ENCODE data around the gene CLEC2D. TPM values are rescaled to one million over a fixed set of nuclear protein-coding genes. Genes with fewer than 3 reads are reported as not detected.
"Not testable (repeated sequence)": the region's sequence is repeated elsewhere in the genome, so short reads cannot be mapped to it uniquely, and the experiment has no call there.

CLEC2D gene
- total and polyA plus RNA-seq, 9 donors: 3.9 to 11.4 (median 6.1) TPM

DNA sequence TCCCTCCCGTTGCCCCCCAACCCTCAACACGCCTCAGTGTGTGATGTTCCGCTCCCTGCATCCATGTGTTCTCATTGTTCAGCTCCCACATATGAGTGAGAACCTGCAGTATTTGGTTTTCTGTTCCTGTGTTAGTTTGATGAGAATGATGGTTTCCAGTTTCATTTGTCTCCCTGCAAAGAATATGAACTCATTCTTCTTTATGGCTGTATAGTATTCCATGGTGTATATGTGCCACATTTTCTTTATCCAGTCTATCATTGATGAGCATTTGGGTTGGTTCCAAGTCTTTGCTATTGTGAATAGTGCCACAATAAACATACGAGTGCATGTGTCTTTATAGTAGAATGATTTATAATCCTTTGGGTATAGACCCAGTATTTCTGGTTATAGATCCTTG lies 13.0 kb downstream of the CLEC2D start:
- not testable (repeated sequence) for H3K27me3 ChIP-seq (ENCODE audit: control insufficient read depth, insufficient read depth, low read length); H3K36me3 ChIP-seq (ENCODE audit: control insufficient read depth, insufficient read depth, low read length); H3K4me3 ChIP-seq (ENCODE audit: low read length); H3K4me1 ChIP-seq (ENCODE audit: control insufficient read depth, insufficient read depth, low read length); H3K27ac ChIP-seq (ENCODE audit: low read length); DNase-seq; H3K9me3 ChIP-seq (replicated peaks; ENCODE audit: control insufficient read depth, low read depth, low read length)
- WGBS (ENCODE audit: insufficient coverage): no CpG with 5 or more reads among the region's 4 CpGs

DNA sequence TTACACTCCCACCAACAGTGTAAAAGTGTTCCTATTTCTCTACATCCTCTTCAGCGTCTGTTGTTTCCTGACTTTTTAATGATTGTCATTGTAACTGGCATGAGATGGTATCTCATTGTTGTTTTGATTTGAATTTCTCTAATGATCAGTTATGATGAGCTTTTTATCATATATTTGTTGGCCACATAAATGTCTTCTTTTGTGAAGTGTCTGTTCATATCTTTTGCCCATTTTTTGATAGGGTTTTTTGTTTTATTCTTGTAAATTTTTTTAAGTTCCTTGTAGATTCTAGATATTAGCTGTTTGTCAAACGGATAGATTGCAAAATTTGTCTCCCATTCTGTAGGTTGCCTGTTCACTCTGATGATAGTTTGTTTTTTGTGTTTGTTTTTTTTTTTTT lies 13.4 kb downstream of the CLEC2D start:
- H3K36me3 ChIP-seq (ENCODE audit: control insufficient read depth, insufficient read depth, low read length); H3K4me3 ChIP-seq (ENCODE audit: low read length); H3K27me3 ChIP-seq (ENCODE audit: control insufficient read depth, insufficient read depth, low read length); DNase-seq; H3K9me3 ChIP-seq (replicated peaks; ENCODE audit: control insufficient read depth, low read depth, low read length); H3K27ac ChIP-seq (ENCODE audit: low read length); H3K4me1 ChIP-seq (ENCODE audit: control insufficient read depth, insufficient read depth, low read length): not testable (repeated sequence)
- WGBS (ENCODE audit: insufficient coverage): no CpG with 5 or more reads among the region's 2 CpGs

DNA sequence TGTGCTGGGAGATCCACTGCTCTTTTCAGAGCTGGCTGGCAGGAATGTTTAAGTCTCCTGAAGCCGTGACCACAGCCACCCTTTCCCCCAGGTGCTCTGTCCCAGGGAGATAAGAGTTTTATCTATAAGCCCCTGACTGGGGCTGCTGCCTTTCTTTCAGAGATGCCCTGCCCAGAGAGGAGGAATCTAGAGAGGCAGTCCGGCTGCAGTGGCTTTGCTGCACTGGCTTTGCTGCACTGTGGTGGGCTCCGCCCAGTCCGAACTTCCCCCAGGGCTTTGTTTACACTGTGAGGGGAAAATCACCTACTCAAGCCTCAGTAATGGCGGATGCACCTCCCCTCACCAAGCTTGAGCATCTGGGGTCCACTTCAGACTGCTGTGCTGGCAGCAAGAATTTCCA lies 15.9 kb downstream of the CLEC2D start:
- DNase-seq; H3K9me3 ChIP-seq (replicated peaks; ENCODE audit: control insufficient read depth, low read depth, low read length); H3K27ac ChIP-seq (ENCODE audit: low read length); H3K4me3 ChIP-seq (ENCODE audit: low read length); H3K4me1 ChIP-seq (ENCODE audit: control insufficient read depth, insufficient read depth, low read length); H3K27me3 ChIP-seq (ENCODE audit: control insufficient read depth, insufficient read depth, low read length): not testable (repeated sequence)
- H3K36me3 ChIP-seq (ENCODE audit: control insufficient read depth, insufficient read depth, low read length): peaks cover 12% of the 10 kb centered on the region
- WGBS (ENCODE audit: insufficient coverage): 60% methylated on average over 1 of the region's 5 CpGs

DNA sequence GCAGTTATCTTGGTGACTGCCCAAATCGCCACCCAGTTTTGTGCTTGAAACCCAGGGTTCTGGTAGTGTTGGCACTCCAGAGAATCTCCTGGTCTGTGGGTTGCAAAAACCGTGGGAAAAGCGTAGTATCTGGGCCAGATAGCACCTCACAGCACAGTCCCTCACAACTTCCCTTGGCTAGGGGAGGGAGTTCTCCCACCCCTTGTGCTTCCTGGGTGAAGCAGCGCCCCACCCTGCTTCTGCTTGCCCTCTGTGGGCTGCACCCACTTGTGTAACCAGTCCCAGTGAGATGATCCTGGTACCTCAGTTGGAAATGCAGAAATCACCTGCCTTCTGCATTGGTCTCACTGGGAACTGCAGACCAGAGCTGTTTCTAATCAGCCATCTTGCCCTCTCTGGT lies 16.4 kb downstream of the CLEC2D start:
- no peaks in the 10 kb centered on the region for H3K4me1 ChIP-seq (ENCODE audit: control insufficient read depth, insufficient read depth, low read length)
- H3K9me3 ChIP-seq (replicated peaks; ENCODE audit: control insufficient read depth, low read depth, low read length): no peaks in the 10 kb centered on the region
- H3K36me3 ChIP-seq (ENCODE audit: control insufficient read depth, insufficient read depth, low read length): peaks cover 12% of the 10 kb centered on the region
- no peak overlapping the region for H3K4me3 ChIP-seq (ENCODE audit: low read length)
- no peak overlapping the region for H3K27ac ChIP-seq (ENCODE audit: low read length)
- no peaks in the 10 kb centered on the region for H3K27me3 ChIP-seq (ENCODE audit: control insufficient read depth, insufficient read depth, low read length)
- 94% methylated on average over 2 of the region's 4 CpGs for WGBS (ENCODE audit: insufficient coverage)
- DNase-seq: no peak

DNA sequence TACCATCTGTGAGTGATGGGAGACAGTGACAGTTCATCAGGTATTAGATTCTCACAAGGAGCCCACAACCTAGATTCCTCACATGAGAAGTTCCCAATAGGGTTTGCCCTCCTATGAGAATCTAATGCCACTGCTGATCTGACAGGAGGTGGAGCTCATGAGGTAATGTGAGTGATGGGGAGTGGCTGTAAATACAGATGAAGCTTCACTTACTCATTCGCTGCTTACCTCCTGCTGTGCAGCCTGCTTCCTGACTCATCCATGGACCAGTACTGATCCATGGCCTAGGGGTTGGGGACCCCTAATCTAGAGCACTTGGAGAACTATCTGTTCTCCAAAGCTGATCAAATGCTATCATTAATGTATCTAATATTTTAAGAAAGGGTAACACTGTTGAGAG lies 17.7 kb downstream of the CLEC2D start:
- no peaks in the 10 kb centered on the region for H3K9me3 ChIP-seq (replicated peaks; ENCODE audit: control insufficient read depth, low read depth, low read length)
- no peaks in the 10 kb centered on the region for H3K27me3 ChIP-seq (ENCODE audit: control insufficient read depth, insufficient read depth, low read length)
- H3K4me3 ChIP-seq (ENCODE audit: low read length): no peak overlapping the region
- H3K4me1 ChIP-seq (ENCODE audit: control insufficient read depth, insufficient read depth, low read length): no peaks in the 10 kb centered on the region
- 67% methylated on average over 1 of the region's 1 CpG for WGBS (ENCODE audit: insufficient coverage)
- no peak for DNase-seq
- H3K27ac ChIP-seq (ENCODE audit: low read length): no peak overlapping the region
- peaks cover 12% of the 10 kb centered on the region for H3K36me3 ChIP-seq (ENCODE audit: control insufficient read depth, insufficient read depth, low read length)

DNA sequence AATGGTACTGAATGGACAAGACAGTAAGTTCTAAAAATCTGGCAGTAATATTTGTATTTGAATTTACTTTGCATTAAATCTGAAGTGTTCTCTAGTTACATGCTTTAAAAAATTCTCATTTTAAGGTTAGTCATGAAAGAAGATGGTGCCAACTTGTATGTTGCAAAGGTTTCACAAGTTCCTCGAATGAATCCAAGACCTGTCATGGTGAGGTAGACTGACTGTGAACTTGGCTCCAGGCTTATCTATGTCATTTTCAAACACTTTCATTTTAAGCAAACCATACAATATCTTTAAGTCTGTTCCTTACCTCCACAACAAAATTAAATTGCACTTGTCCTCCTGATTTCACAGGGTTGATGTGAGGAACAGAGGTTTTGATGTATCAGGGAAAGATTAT lies 23.4 kb downstream of the CLEC2D start:
- H3K4me3 ChIP-seq (ENCODE audit: low read length): no peak overlapping the region
- peaks cover 2% of the 10 kb centered on the region for H3K9me3 ChIP-seq (replicated peaks; ENCODE audit: control insufficient read depth, low read depth, low read length)
- no peak for DNase-seq
- H3K27ac ChIP-seq (ENCODE audit: low read length): no peak overlapping the region
- peaks cover 16% of the 10 kb centered on the region for H3K36me3 ChIP-seq (ENCODE audit: control insufficient read depth, insufficient read depth, low read length)
- whole genome bisulfite sequencing (ENCODE audit: insufficient coverage): no CpG with 5 or more reads among the region's 1 CpG
- no peaks in the 10 kb centered on the region for H3K4me1 ChIP-seq (ENCODE audit: control insufficient read depth, insufficient read depth, low read length)
- H3K27me3 ChIP-seq (ENCODE audit: control insufficient read depth, insufficient read depth, low read length): no peaks in the 10 kb centered on the region

DNA sequence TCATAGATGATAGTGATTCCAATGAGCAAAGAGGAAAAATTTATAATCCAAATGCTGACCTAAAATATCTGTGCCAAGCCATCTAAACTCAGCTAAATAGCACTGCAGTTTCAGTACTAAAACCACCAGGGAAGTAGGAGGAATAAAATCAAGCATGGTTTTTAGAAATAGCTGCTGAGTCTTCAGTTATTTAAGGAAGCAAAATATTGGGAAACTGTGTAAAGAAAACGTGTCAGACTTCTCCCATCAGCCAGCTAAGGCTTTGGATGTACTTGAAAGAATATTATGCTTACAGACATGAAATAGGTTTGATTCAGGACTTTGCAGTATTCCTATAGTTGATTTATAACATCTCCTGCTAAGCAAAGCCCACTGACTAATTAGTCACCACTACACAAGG lies 24.7 kb downstream of the CLEC2D start:
- Histone ChIP-seq H3K4me1 (ENCODE audit: control insufficient read depth, insufficient read depth, low read length) (no peaks in the 10 kb centered on the region), H3K9me3 (replicated peaks; ENCODE audit: control insufficient read depth, low read depth, low read length) (peaks cover 2% of the 10 kb centered on the region), H3K4me3 (ENCODE audit: low read length) (no peak overlapping the region), H3K27ac (ENCODE audit: low read length) (no peak overlapping the region), H3K36me3 (ENCODE audit: control insufficient read depth, insufficient read depth, low read length) (peaks cover 8% of the 10 kb centered on the region), H3K27me3 (ENCODE audit: control insufficient read depth, insufficient read depth, low read length) (no peaks in the 10 kb centered on the region)
- WGBS (ENCODE audit: insufficient coverage): no CpG with 5 or more reads among the region's 1 CpG
- DNase-seq: peak; percentile 37

DNA sequence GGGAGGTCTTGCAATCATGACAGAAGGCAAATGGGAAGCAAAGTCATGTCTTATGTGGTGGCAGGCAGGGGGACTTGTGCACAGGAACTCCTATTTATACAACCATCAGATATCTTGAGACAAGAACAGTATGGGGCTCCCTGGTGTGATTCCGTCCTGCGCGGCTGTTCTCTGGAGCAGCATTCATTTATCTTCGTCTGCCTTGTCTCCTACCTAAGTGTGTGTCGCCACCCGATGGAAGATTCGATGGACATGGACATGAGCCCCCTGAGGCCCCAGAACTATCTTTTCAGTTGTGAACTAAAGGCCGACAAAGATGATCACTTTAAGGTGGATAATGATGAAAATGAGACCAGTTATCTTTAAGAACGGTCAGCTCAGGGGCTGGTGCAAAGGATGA lies 25.6 kb downstream of the CLEC2D start:
- DNase-seq; H3K4me1 ChIP-seq (ENCODE audit: control insufficient read depth, insufficient read depth, low read length); H3K4me3 ChIP-seq (ENCODE audit: low read length); H3K36me3 ChIP-seq (ENCODE audit: control insufficient read depth, insufficient read depth, low read length); H3K27ac ChIP-seq (ENCODE audit: low read length); H3K9me3 ChIP-seq (replicated peaks; ENCODE audit: control insufficient read depth, low read depth, low read length); H3K27me3 ChIP-seq (ENCODE audit: control insufficient read depth, insufficient read depth, low read length): not testable (repeated sequence)
- WGBS (ENCODE audit: insufficient coverage): 97% methylated on average over 9 of the region's 9 CpGs

DNA sequence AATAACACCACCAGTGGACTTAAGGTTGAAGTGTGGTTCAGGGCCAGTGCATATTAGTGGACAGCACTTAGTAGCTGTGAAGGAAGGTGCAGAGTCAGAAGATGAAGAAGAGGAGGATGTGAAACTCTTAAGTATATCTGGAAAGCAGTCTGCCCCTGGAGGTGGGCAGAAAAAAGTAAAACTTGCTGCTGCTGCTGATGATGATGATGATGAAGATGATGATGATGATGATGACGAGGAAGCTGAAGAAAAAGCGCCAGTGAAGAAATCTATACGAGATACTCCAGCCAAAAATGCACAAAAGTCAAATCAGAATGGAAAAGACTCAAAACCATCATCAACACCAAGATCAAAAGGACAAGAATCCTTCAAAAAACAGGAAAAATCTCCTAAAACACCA lies 26.1 kb downstream of the CLEC2D start:
- no CpG with 5 or more reads among the region's 3 CpGs for WGBS (ENCODE audit: insufficient coverage)
- not testable (repeated sequence) for H3K36me3 ChIP-seq (ENCODE audit: control insufficient read depth, insufficient read depth, low read length); H3K4me1 ChIP-seq (ENCODE audit: control insufficient read depth, insufficient read depth, low read length)

DNA sequence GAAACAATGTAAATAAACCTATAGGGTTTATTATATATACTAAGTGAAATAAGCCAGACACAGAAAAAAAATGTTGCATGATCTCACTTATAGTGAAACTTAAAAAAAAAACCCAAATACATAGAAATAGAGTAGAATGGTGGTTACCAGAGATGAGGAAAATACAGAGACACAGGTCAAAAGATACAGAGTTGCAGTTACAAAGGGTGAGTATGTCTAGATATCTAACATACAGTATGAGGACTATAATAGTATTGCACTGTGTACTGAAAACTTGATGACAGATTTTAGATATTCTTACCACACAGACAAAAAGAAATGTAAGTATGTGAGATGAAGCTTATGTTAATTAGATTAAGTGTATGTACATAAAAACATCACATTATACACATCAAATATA lies 28.1 kb downstream of the CLEC2D start:
- peaks cover 2% of the 10 kb centered on the region for H3K9me3 ChIP-seq (replicated peaks; ENCODE audit: control insufficient read depth, low read depth, low read length)
- peaks cover 8% of the 10 kb centered on the region for H3K36me3 ChIP-seq (ENCODE audit: control insufficient read depth, insufficient read depth, low read length)
- H3K4me3 ChIP-seq (ENCODE audit: low read length): no peak overlapping the region
- no peaks in the 10 kb centered on the region for H3K27me3 ChIP-seq (ENCODE audit: control insufficient read depth, insufficient read depth, low read length)
- no peak for DNase-seq
- H3K27ac ChIP-seq (ENCODE audit: low read length): no peak overlapping the region
- no peaks in the 10 kb centered on the region for H3K4me1 ChIP-seq (ENCODE audit: control insufficient read depth, insufficient read depth, low read length)

More for the DNA sequence above, 26.1 kb downstream of the CLEC2D start:
- H3K27ac ChIP-seq (ENCODE audit: low read length); H3K9me3 ChIP-seq (replicated peaks; ENCODE audit: control insufficient read depth, low read depth, low read length); DNase-seq; H3K27me3 ChIP-seq (ENCODE audit: control insufficient read depth, insufficient read depth, low read length); H3K4me3 ChIP-seq (ENCODE audit: low read length): not testable (repeated sequence)

DNA sequence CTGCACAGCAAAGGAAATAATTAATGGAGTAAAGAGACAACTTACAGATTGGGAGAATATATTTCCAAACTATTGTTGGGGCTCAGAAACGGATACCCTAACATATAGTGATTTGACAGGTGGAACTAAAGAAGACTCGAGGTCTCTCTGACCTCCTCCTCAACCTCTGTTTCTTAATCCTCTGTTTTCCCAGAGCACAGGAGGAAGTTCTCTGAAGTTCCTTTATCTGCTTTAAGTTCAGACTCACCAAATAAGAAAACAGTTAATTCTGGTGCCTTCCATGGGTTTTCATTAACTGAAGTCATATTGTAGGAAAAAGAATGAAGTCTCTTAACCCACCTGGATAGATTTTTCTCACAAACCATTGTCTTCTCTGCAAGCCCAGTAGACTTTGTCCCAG lies 29.2 kb downstream of the CLEC2D start:
- H3K4me1 ChIP-seq (ENCODE audit: control insufficient read depth, insufficient read depth, low read length): no peaks in the 10 kb centered on the region
- H3K9me3 ChIP-seq (replicated peaks; ENCODE audit: control insufficient read depth, low read depth, low read length): peaks cover 2% of the 10 kb centered on the region
- peaks cover 6% of the 10 kb centered on the region for H3K36me3 ChIP-seq (ENCODE audit: control insufficient read depth, insufficient read depth, low read length)
- no peak for DNase-seq
- no CpG with 5 or more reads among the region's 2 CpGs for WGBS (ENCODE audit: insufficient coverage)
- H3K27ac ChIP-seq (ENCODE audit: low read length): no peak overlapping the region
- H3K27me3 ChIP-seq (ENCODE audit: control insufficient read depth, insufficient read depth, low read length): no peaks in the 10 kb centered on the region
- no peak overlapping the region for H3K4me3 ChIP-seq (ENCODE audit: low read length)

All from muscle of leg (tissue), 11 donors.